Esophagus muscularis mucosa (tissue), 4 donors: ENCODE data around the gene HHATL. TPM values are rescaled to one million over a fixed set of nuclear protein-coding genes. Genes with fewer than 3 reads are reported as not detected.

ENCODE experiments used
- DNase-seq: peaks from one replicate; pipeline ENCODE4 v3.0.0-alpha.2; 2017; ENCODE audit errors: extremely low spot score
- H3K27ac ChIP-seq, 4 donors: fragments of 200-600 bp; sonication (generic); replicated peaks in 1 of 4; 1 replicate in 3 of 4; 2 replicates in 1 of 4; pipeline ENCODE4 v1.5.1; 2016 to 2019; ENCODE audit warnings: mild to moderate bottlenecking in 1 of 4
- H3K27me3 ChIP-seq, 4 donors: fragments of 200-600 bp; sonication (generic); one replicate each; pipeline versions ENCODE4 v1.5.1 to v1.6.0; 2016 to 2019
- H3K36me3 ChIP-seq, 4 donors: fragments of 200-600 bp; sonication (generic); one replicate each; pipeline ENCODE4 v1.5.1; 2016 to 2019
- H3K4me1 ChIP-seq, 4 donors: fragments of 200-600 bp; sonication (generic); one replicate each; pipeline ENCODE4 v1.5.1; 2016 to 2019
- H3K4me3 ChIP-seq, 4 donors: fragments of 200-600 bp; sonication (generic); 1 replicate in 2 of 4; 2 replicates in 2 of 4; pipeline ENCODE4 v1.5.1; 2016 to 2019; ENCODE audit warnings: mild to moderate bottlenecking in 4 of 4, moderate library complexity in 1 of 4
- H3K9me3 ChIP-seq, 4 donors: fragments of 200-600 bp; sonication (generic); 1 replicate in 3 of 4; 2 replicates in 1 of 4; pipeline ENCODE4 v1.5.1; 2016 to 2019
- EP300 ChIP-seq: sonication (generic); formaldehyde crosslinking; IDR thresholded peaks from one replicate; pipeline ENCODE4 v1.6.1; 2017; ENCODE audit warnings: antibody characterized with exemption
- POLR2A ChIP-seq: fragments of 450-650 bp; IDR thresholded peaks from one replicate; pipeline ENCODE4 v1.6.1; 2017; ENCODE audit warnings: antibody characterized with exemption, moderate library complexity, mild to moderate bottlenecking, low read depth
- POLR2AphosphoS5 ChIP-seq, 2 donors: sonication (generic); formaldehyde crosslinking; IDR thresholded peaks; one replicate each; pipeline ENCODE4 v1.6.1; 2017; ENCODE audit warnings: antibody characterized with exemption in 2 of 2
- WGBS: methylation state at CpG from one replicate; pipeline ENCODE4 v1.1.5; 2018; 5-methylcytosine and 5-hydroxymethylcytosine counted together
- intact Hi-C: fragments of 100-400 bp; cut with DNase I; formaldehyde crosslinking; loops from one replicate; pipeline ENCODE4 v1.15.1; 2023
- total RNA-seq, 4 donors: library from RNA; depleted of rRNA; stranded (reverse); fragments of >200 nt; gene quantifications; one replicate each; pipeline versions ENCODE4 v1.1.0 to v1.2.1, GENCODE V29; 2016
- TF ChIP-seq, protein P1 (sequence below), 3 experiments: fragments of 200-600 bp in 2 of 3; fragments of 450-650 bp in 1 of 3; sonication (generic) in 2 of 3; IDR thresholded peaks; one replicate each; pipeline ENCODE4 v1.5.1; 2017 to 2019; ENCODE audit warnings: antibody characterized with exemption in 3 of 3, mild to moderate bottlenecking in 2 of 3, moderate library complexity in 1 of 3

HHATL gene
- total RNA-seq, 4 donors from 2014 or later, result 1.5 TPM; not detected in 3

GRCh38 chr3:42735615-42736014 lies 33.0 kb upstream of the HHATL start:
- WGBS, result 89% methylated on average over 12 of the region's 12 CpGs
- H3K4me1 ChIP-seq, result peaks cover 0 to 9% (median 0%) of the 10 kb centered on the region in 4 donors
- intact Hi-C loops, result no loop called here
- no peaks in the 10 kb centered on the region for H3K27me3 ChIP-seq
- no peaks in the 10 kb centered on the region for H3K9me3 ChIP-seq
- no peak overlapping the region for H3K4me3 ChIP-seq
- DNase-seq, result no peak
- TF ChIP-seq POLR2A (no peak), EP300 (no peak), POLR2AphosphoS5 (IDR thresholded peaks at IDR 0.05) (no peak)
- TF ChIP-seq, protein P1, sequence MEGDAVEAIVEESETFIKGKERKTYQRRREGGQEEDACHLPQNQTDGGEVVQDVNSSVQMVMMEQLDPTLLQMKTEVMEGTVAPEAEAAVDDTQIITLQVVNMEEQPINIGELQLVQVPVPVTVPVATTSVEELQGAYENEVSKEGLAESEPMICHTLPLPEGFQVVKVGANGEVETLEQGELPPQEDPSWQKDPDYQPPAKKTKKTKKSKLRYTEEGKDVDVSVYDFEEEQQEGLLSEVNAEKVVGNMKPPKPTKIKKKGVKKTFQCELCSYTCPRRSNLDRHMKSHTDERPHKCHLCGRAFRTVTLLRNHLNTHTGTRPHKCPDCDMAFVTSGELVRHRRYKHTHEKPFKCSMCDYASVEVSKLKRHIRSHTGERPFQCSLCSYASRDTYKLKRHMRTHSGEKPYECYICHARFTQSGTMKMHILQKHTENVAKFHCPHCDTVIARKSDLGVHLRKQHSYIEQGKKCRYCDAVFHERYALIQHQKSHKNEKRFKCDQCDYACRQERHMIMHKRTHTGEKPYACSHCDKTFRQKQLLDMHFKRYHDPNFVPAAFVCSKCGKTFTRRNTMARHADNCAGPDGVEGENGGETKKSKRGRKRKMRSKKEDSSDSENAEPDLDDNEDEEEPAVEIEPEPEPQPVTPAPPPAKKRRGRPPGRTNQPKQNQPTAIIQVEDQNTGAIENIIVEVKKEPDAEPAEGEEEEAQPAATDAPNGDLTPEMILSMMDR (IDR thresholded peaks at IDR 0.05), result no peak
- no peak overlapping the region for H3K27ac ChIP-seq
- H3K36me3 ChIP-seq, result no peaks in the 10 kb centered on the region

GRCh38 chr3:42735019-42735418 lies 32.4 kb upstream of the HHATL start:
- intact Hi-C loops, result no loop called here
- no peaks in the 10 kb centered on the region for H3K36me3 ChIP-seq
- TF ChIP-seq, protein P1 (IDR thresholded peaks at IDR 0.05), result no peak
- TF ChIP-seq POLR2A (no peak), EP300 (no peak), POLR2AphosphoS5 (IDR thresholded peaks at IDR 0.05) (no peak)
- no peak overlapping the region for H3K4me3 ChIP-seq
- no peak overlapping the region for H3K27ac ChIP-seq
- H3K9me3 ChIP-seq, result no peaks in the 10 kb centered on the region
- no peaks in the 10 kb centered on the region for H3K27me3 ChIP-seq
- peaks cover 0 to 10% (median under 1%) of the 10 kb centered on the region in 4 donors for H3K4me1 ChIP-seq
- no peak for DNase-seq
- 83% methylated on average over 8 of the region's 8 CpGs for whole genome bisulfite sequencing

GRCh38 chr3:42734263-42734860 lies 31.8 kb upstream of the HHATL start:
- WGBS, result 82% methylated on average over 3 of the region's 6 CpGs
- no peaks in the 10 kb centered on the region for H3K9me3 ChIP-seq
- H3K4me3 ChIP-seq, result no peak overlapping the region
- H3K27me3 ChIP-seq, result no peaks in the 10 kb centered on the region
- peaks cover 0 to 9% (median 3%) of the 10 kb centered on the region in 4 donors for H3K4me1 ChIP-seq
- intact Hi-C loops, result no loop called here
- no peak overlapping the region for H3K27ac ChIP-seq
- no peaks in the 10 kb centered on the region for H3K36me3 ChIP-seq
- no peak for DNase-seq
- no peak for TF ChIP-seq EP300
- TF ChIP-seq POLR2AphosphoS5 (IDR thresholded peaks at IDR 0.05), result no peak
- TF ChIP-seq, protein P1 (IDR thresholded peaks at IDR 0.05), result no peak
- TF ChIP-seq POLR2A, result no peak

DNA sequence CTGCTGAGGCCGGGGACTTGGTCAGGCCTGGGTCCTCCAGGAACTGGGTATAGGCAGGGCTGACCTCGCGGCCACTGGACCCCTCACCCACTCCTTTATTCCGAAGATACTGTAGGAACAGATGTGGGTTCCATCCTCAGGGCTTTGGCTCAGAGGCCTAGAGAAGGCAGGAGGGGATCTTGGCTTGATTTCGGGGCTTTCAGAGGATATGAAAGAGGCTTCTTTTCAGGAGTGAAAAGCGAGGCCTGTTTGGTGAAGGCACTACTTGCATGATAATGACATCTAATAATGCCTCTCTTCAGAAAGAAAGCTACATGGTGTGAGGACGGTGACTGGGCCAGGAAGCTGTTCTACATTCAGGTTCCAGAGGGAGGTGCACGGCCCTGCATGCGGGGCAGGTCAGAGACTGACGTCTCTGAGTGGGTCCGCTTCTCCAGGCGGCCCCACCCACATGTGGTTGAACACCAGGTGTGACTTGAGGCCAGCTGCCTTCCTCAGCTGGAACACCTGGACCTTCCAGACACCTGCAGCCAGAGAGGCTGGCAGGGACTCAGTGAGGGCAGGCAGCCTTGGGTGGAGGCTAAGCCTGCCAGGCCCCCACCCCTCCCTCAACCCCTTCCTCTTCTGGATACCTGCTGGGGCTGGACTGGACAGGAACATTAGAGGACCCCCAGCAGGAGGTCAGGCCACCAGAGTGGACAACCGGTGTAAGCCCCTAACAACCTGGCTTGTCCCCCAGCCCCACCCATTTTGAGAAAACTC lies 31.1 kb upstream of the HHATL start:
- no peaks in the 10 kb centered on the region for H3K36me3 ChIP-seq
- no peak overlapping the region for H3K4me3 ChIP-seq
- H3K27me3 ChIP-seq, result no peaks in the 10 kb centered on the region
- TF ChIP-seq POLR2A (no peak), EP300 (no peak), POLR2AphosphoS5 (IDR thresholded peaks at IDR 0.05) (no peak)
- TF ChIP-seq, protein P1 (IDR thresholded peaks at IDR 0.05), result no peak
- DNase-seq, result no peak
- peak overlapping the region in 1 of 4 donors; percentile 37 for H3K27ac ChIP-seq
- no peaks in the 10 kb centered on the region for H3K9me3 ChIP-seq
- WGBS, result 79% methylated on average over 11 of the region's 13 CpGs
- peaks cover 0 to 7% (median 3%) of the 10 kb centered on the region in 4 donors for H3K4me1 ChIP-seq
- intact Hi-C loops, result no loop called here
